HepG2 (cell line): ENCODE measurements around the gene ZNF33A. TPM values are rescaled to one million over a fixed set of nuclear protein-coding genes. Genes with fewer than 3 reads are reported as not detected.

Experiments used
- ATAC-seq: fragments of 200-7000 bp; cut with Tn5 transposase; 3 replicates; pipeline ENCODE4 v1.9.1; 2020; ENCODE audit warnings: mild to moderate bottlenecking, moderate library complexity
- BruUV-seq: library from RNA; stranded (reverse); fragments of 400-500 nt; replicated peaks from 2 replicates; lab custom pipeline; 2021; lab: Mats Ljungman, UMichigan
- CTCF ChIA-PET: fragments of 300-600 bp; formaldehyde crosslinking; extraction: SDS; loops from one replicate; lab custom pipeline; 2021; ENCODE audit warnings: low total read pairs, inconsistent platforms, low intra/inter-chr PET ratio; lab: Yijun Ruan, JAX
- POLR2A ChIA-PET: fragments of 350-600 bp; sonication (Branson Sonifier 250); formaldehyde crosslinking; loops from one replicate; lab custom pipeline; 2020; ENCODE audit warnings: antibody characterized with exemption, inconsistent platforms; lab: Yijun Ruan, JAX
- DNase-seq: peaks from one replicate; pipeline ENCODE4 v3.0.0-alpha.2; 2015; ENCODE audit warnings: low spot score
- FAIRE-seq: peaks from 3 replicates; lab custom pipeline; 2011; peaks lifted over from hg19 to GRCh38; lab: Jason Lieb, UNC
- H2AFZ ChIP-seq: one replicate; pipeline ENCODE4 v1.6.1; 2011; ENCODE audit warnings: low read length, inconsistent platforms
- H3K27ac ChIP-seq: fragments of 300-600 bp; 3 replicates; pipeline ENCODE4 v1.8.0; 2011; ENCODE audit warnings: mixed run types, mild to moderate bottlenecking, mixed read lengths, low read length, inconsistent platforms; ENCODE audit not compliant: insufficient read depth; ENCODE audit errors: extremely low read length
- H3K27me3 ChIP-seq, 2 experiments: fragments of 200-600 bp in 1 of 2; 2 replicates in 1 of 2; 3 replicates in 1 of 2; pipeline versions ENCODE4 v1.6.0 to v1.8.0; 2011; ENCODE audit warnings: low read length in 2 of 2, mild to moderate bottlenecking in 2 of 2, moderate library complexity in 2 of 2, inconsistent platforms in 1 of 2; ENCODE audit not compliant: insufficient read depth in 2 of 2, control insufficient read depth in 1 of 2
- H3K36me3 ChIP-seq, 2 experiments: fragments of 200-600 bp in 1 of 2; replicated peaks in 1 of 2; 2 replicates in 1 of 2; 3 replicates in 1 of 2; pipeline versions ENCODE4 v1.5.1 to v1.8.0; 2011; ENCODE audit warnings: low read length in 2 of 2, inconsistent platforms in 1 of 2; ENCODE audit not compliant: insufficient read depth in 2 of 2, control insufficient read depth in 1 of 2
- H3K4me1 ChIP-seq: 2 replicates; pipeline ENCODE4 v1.5.1; 2012; ENCODE audit warnings: low read length, inconsistent platforms; ENCODE audit not compliant: insufficient read depth
- H3K4me2 ChIP-seq: 2 replicates; pipeline ENCODE4 v1.6.0; 2011; ENCODE audit warnings: low read depth, low read length, inconsistent platforms
- H3K4me3 ChIP-seq, 3 experiments: fragments of 200-600 bp in 1 of 3; sonication (generic), shearing (Covaris generic) in 1 of 3; replicated peaks in 1 of 3; 2 replicates each; pipeline ENCODE4 v1.5.1; 2011 to 2016; ENCODE audit warnings: low read length in 3 of 3, inconsistent platforms in 2 of 3, low read depth in 2 of 3, mild to moderate bottlenecking in 2 of 3, control low read depth in 1 of 3, mixed read lengths in 1 of 3; ENCODE audit not compliant: insufficient read depth in 1 of 3
- H3K79me2 ChIP-seq: one replicate; pipeline ENCODE4 v1.6.1; 2011; ENCODE audit warnings: low read length, inconsistent platforms; ENCODE audit not compliant: insufficient read depth
- H3K9ac ChIP-seq: 2 replicates; pipeline ENCODE4 v1.6.0; 2011; ENCODE audit warnings: mild to moderate bottlenecking, low read depth, low read length, inconsistent platforms; ENCODE audit not compliant: insufficient read depth
- H3K9me3 ChIP-seq: 2 replicates; pipeline ENCODE4 v1.5.1; 2012; ENCODE audit warnings: mild to moderate bottlenecking, low read length
- H4K20me1 ChIP-seq: 2 replicates; pipeline ENCODE4 v1.6.0; 2011; ENCODE audit warnings: inconsistent platforms, mild to moderate bottlenecking, low read length, moderate library complexity; ENCODE audit not compliant: insufficient read depth
- AHR ChIP-seq: IDR thresholded peaks from 2 replicates; pipeline ENCODE4 v1.6.1; 2018; ENCODE audit warnings: missing genetic modification reagents, missing compliant biosample characterization
- CHD4 ChIP-seq: fragments of 200-600 bp; sonication (generic); IDR thresholded peaks from 2 replicates; pipeline ENCODE4 v1.7.0; 2017; ENCODE audit warnings: mild to moderate bottlenecking, low read length, borderline replicate concordance
- HNRNPL ChIP-seq: fragments of 200-400 bp; formaldehyde crosslinking; IDR thresholded peaks from 2 replicates; pipeline ENCODE4 v1.6.1; 2017; ENCODE audit warnings: mild to moderate bottlenecking, low read depth, low read length
- NKX3-1 ChIP-seq: sonication (generic); formaldehyde crosslinking; IDR thresholded peaks from 2 replicates; pipeline ENCODE4 v1.5.0; 2020; ENCODE audit warnings: missing genetic modification reagents
- PHF20 ChIP-seq: sonication (generic); formaldehyde crosslinking; IDR thresholded peaks from 2 replicates; pipeline ENCODE4 v1.5.0; 2020; ENCODE audit warnings: mild to moderate bottlenecking, missing genetic modification reagents
- RARG ChIP-seq: sonication (generic); formaldehyde crosslinking; IDR thresholded peaks from 2 replicates; pipeline ENCODE4 v1.4.0; 2020; ENCODE audit warnings: low read depth, mild to moderate bottlenecking, missing genetic modification reagents
- SOX13 ChIP-seq, 3 experiments: fragments of 450-650 bp in 1 of 3; sonication (generic) in 1 of 3; formaldehyde crosslinking in 1 of 3; IDR thresholded peaks in 2 of 3; conservative IDR thresholded peaks in 1 of 3; 2 replicates each; pipeline versions ENCODE4 v1.5.0 to v1.6.1; 2016 to 2020; ENCODE audit warnings: antibody characterized with exemption in 1 of 3, mild to moderate bottlenecking in 1 of 3, missing compliant biosample characterization in 1 of 3, missing genetic modification reagents in 1 of 3, moderate library complexity in 1 of 3
- SP1 ChIP-seq, 2 experiments: fragments of 450-650 bp in 1 of 2; sonication (generic) in 1 of 2; formaldehyde crosslinking in 1 of 2; IDR thresholded peaks; 2 replicates each; pipeline versions ENCODE4 v1.4.0 to v1.6.1; 2016 to 2020; ENCODE audit warnings: missing genetic modification reagents in 1 of 2
- SP4 ChIP-seq: sonication (generic); formaldehyde crosslinking; IDR thresholded peaks from 2 replicates; pipeline ENCODE4 v1.8.1; 2023; ENCODE audit warnings: mild to moderate bottlenecking, missing genetic modification reagents
- STAT5B ChIP-seq: sonication (generic); formaldehyde crosslinking; IDR thresholded peaks from 2 replicates; pipeline ENCODE4 v1.4.0; 2020; ENCODE audit warnings: missing genetic modification reagents
- ZBTB7B ChIP-seq: sonication (generic); formaldehyde crosslinking; IDR thresholded peaks from 2 replicates; pipeline ENCODE4 v1.4.0; 2020; ENCODE audit warnings: missing genetic modification reagents
- ZNF720 ChIP-seq: sonication (generic); formaldehyde crosslinking; IDR thresholded peaks from 2 replicates; pipeline ENCODE4 v1.4.0; 2020; ENCODE audit warnings: missing genetic modification reagents
- ZNF788 ChIP-seq: sonication (generic); formaldehyde crosslinking; IDR thresholded peaks from 2 replicates; pipeline ENCODE4 v1.5.0; 2020; ENCODE audit warnings: mild to moderate bottlenecking, missing genetic modification reagents, borderline replicate concordance
- WGBS: methylation state at CpG from one replicate; pipeline ENCODE4 v1.1.6; 2017; ENCODE audit warnings: low lambda C conversion rate; 5-methylcytosine and 5-hydroxymethylcytosine counted together
- in situ Hi-C: cut with HindIII; loops from 2 replicates; pipeline ENCODE4 v1.10.0; 2017; ENCODE audit warnings: low pct_unique_long_range_greater_than_20kb; ENCODE audit not compliant: extremely low pct_ligation_motif_present
- intact Hi-C: fragments of 100-400 bp; cut with micrococcal nuclease; formaldehyde crosslinking; loops from one replicate; pipeline ENCODE4 v1.10.0; 2022; ENCODE audit not compliant: unreplicated experiment
- polyA plus RNA-seq, 8 experiments: library from polyadenylated mRNA; depleted of rRNA in 3 of 8; stranded (reverse) in 7 of 8; unstranded in 1 of 8; fragments of >200 nt; fragmentation: Illumina TruSeq in 4 of 8; extraction: Trizol in 4 of 8; gene quantifications; 2 replicates each; pipeline versions ENCODE4 v1.2.1 to v1.2.3, GENCODE V29; 2011 to 2016; ENCODE audit warnings: low read depth in 4 of 8, missing spikeins in 1 of 8, mixed read lengths in 1 of 8; ENCODE audit not compliant: insufficient read depth in 1 of 8
- total RNA-seq, 5 experiments: library from RNA; depleted of rRNA; stranded (reverse); fragments of >200 nt; fragmentation: Illumina TruSeq; extraction: Trizol; gene quantifications; 2 replicates each; pipeline ENCODE4 v1.2.3, GENCODE V29; 2016; ENCODE audit warnings: low read depth in 1 of 5
- TF ChIP-seq, protein P1 (sequence below): sonication (generic); formaldehyde crosslinking; IDR thresholded peaks from 2 replicates; pipeline ENCODE4 v1.5.1; 2020; ENCODE audit warnings: mild to moderate bottlenecking, missing genetic modification reagents, borderline replicate concordance
- TF ChIP-seq, protein P2 (sequence below): sonication (generic); formaldehyde crosslinking; IDR thresholded peaks from 2 replicates; pipeline ENCODE4 v1.4.0; 2020; ENCODE audit warnings: low read depth, missing genetic modification reagents

Gene ZNF33A
- total and polyA plus RNA-seq, 2 of the 13 experiments (the other 11 are each of a cell fraction or from before 2014, with no cell fraction given): 13.1 to 22.5 TPM

DNA sequence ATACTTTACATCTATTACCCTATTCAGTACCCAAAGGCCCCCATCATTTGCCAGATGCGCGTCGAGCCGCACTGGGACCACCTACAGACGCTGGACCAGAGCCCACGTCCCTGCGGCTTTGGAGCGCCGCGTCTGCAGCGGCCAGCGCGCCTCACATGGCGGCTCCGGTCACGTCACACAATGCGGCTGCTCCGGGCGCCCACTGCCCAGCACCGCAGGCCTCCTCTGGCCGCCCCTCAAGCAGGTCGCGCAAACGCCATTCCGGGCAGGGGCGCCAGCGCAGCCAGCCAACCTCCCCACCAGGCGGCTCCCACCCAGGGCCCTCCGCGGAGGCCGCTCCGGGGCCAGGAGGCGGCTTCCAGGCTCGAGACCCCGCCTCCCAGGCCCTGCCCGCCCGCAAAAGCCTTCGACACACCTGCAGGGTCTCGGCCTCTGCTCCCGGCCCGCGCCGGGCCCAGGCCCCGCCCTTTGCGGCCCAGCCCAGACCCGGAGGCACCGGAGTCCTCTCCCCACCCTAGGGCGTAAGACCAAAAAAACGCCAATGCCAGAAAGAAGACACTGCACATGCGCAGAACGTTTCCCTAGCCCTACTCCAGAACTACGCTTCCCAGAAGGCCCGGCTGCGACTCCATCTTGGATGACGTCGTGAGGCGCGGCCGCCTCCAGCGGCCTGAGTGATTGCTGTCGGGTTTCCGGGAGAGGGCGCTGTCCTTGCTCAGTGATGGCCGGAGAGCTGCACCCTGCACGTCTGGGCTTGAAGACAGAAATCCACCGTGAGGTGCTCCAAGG is 34.2 kb upstream of the ZNF33A start, which contains the start of gene ZNF25 (continued):
- TF ChIP-seq, protein P1, sequence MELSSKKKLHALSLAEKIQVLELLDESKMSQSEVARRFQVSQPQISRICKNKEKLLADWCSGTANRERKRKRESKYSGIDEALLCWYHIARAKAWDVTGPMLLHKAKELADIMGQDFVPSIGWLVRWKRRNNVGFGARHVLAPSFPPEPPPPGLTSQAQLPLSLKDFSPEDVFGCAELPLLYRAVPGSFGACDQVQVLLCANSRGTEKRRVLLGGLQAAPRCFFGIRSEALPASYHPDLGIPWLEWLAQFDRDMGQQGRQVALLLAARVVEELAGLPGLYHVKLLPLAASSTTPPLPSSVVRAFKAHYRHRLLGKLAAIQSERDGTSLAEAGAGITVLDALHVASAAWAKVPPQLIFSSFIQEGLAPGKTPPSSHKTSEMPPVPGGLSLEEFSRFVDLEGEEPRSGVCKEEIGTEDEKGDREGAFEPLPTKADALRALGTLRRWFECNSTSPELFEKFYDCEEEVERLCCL (CRISPR knock-in tag): no peak
- TF ChIP-seq ZBTB7B: peak; percentile 92
- no peak for TF ChIP-seq SP1 (IDR thresholded peaks at IDR 0.05)
- TF ChIP-seq SP1 (CRISPR knock-in tag; IDR thresholded peaks at IDR 0.05): peak; percentile 58; the same call in 1 of the 2 replicates
- 0 out of 2 replicates have a peak, but pooled peaks have one; percentile 18 for TF ChIP-seq NKX3-1 (CRISPR knock-in tag)
- peak; percentile 95; the same call in 1 of the 2 replicates for TF ChIP-seq ZNF788
- TF ChIP-seq PHF20 (CRISPR knock-in tag): peak; percentile 75
- TF ChIP-seq STAT5B (CRISPR knock-in tag): no peak

DNA sequence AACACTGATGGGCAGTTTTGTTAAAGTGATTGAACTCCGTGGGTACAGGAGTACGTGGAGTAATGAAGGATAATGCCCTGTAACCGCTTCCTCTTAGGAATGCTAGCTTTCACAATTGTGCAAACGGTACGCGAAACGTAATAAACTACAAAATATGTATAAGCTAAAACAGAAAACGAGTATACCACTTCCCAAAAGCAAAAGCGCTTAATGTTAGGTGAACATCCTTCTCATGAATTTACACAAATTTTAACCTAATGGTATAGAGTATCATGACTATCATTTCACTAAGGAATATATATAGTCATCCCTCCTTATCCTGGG is 33.6 kb upstream of the ZNF33A start:
- CTCF ChIA-PET: interaction anchor here (1.1 to 1.4 kb wide), 3 partner anchors 15 to 389 kb away, joined by 3 to 7 read pairs (median 3); partner anchors contain the start of gene ZNF33A
- no TSS peak for BruUV-seq
- intact Hi-C loops: loop anchor here (1.0 to 10.0 kb wide), 5 partner anchors 33 to 1090 kb away; partner anchors contain the start of genes ZNF248, ZNF33A and ZNF37A
- no peaks in the 10 kb centered on the region for H4K20me1 ChIP-seq
- under 1% methylated on average over 9 of the region's 9 CpGs for WGBS
- no peak for DNase-seq
- H3K9ac ChIP-seq: peak overlapping the region; percentile 57
- no peaks in the 10 kb centered on the region for H3K79me2 ChIP-seq
- peak overlapping the region; percentile 96 for H2AFZ ChIP-seq
- in situ Hi-C loops: no loop called here
- H3K4me1 ChIP-seq: peaks cover 10% of the 10 kb centered on the region
- peak overlapping the region; percentile 49 to 80 (median 54) for H3K4me3 ChIP-seq
- POLR2A ChIA-PET: interaction anchor here (1.1 to 2.7 kb wide), 3 partner anchors 31 to 35 kb away, joined by 3 to 17 read pairs (median 4); partner anchors contain the start of gene ZNF33A
- no peak overlapping the region for H3K27ac ChIP-seq
- FAIRE-seq: no peak
- no peak for ATAC-seq
- H3K36me3 ChIP-seq: no peaks in the 10 kb centered on the region
- peak overlapping the region; percentile 95 for H3K4me2 ChIP-seq
- H3K9me3 ChIP-seq: no peaks in the 10 kb centered on the region
- H3K27me3 ChIP-seq: no peaks in the 10 kb centered on the region
- TF ChIP-seq HNRNPL (no peak), AHR (CRISPR knock-in tag) (no peak), RARG (no peak), ZNF720 (no peak), CHD4 (no peak), SP4 (CRISPR knock-in tag) (no peak), SOX13 (IDR thresholded peaks at IDR 0.05) (no peak), SOX13 (CRISPR knock-in tag; conservative IDR thresholded peaks at IDR 0.05 in 1 of 2, IDR thresholded peaks at IDR 0.05 in 1 of 2) (no peak)
- TF ChIP-seq, protein P2, sequence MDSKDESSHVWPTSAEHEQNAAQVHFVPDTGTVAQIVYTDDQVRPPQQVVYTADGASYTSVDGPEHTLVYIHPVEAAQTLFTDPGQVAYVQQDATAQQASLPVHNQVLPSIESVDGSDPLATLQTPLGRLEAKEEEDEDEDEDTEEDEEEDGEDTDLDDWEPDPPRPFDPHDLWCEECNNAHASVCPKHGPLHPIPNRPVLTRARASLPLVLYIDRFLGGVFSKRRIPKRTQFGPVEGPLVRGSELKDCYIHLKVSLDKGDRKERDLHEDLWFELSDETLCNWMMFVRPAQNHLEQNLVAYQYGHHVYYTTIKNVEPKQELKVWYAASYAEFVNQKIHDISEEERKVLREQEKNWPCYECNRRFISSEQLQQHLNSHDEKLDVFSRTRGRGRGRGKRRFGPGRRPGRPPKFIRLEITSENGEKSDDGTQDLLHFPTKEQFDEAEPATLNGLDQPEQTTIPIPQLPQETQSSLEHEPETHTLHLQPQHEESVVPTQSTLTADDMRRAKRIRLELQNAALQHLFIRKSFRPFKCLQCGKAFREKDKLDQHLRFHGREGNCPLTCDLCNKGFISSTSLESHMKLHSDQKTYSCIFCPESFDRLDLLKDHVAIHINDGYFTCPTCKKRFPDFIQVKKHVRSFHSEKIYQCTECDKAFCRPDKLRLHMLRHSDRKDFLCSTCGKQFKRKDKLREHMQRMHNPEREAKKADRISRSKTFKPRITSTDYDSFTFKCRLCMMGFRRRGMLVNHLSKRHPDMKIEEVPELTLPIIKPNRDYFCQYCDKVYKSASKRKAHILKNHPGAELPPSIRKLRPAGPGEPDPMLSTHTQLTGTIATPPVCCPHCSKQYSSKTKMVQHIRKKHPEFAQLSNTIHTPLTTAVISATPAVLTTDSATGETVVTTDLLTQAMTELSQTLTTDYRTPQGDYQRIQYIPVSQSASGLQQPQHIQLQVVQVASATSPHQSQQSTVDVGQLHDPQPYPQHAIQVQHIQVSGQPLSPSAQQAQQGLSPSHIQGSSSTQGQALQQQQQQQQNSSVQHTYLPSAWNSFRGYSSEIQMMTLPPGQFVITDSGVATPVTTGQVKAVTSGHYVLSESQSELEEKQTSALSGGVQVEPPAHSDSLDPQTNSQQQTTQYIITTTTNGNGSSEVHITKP (CRISPR knock-in tag): 0 out of 2 replicates have a peak, but pooled peaks have one; percentile 3
